Globus pallidus (tissue), 1 donor: ENCODE results near the gene PYDC2.
"Not testable (repeated sequence)": the region's sequence is repeated elsewhere in the genome, so short reads cannot be mapped to it uniquely, and the experiment has no call there.

Experiments
- DNase-seq: peaks from one replicate; pipeline ENCODE4 v3.0.0-alpha.2; 2015; ENCODE audit warnings: low spot score

PYDC2 gene

DNA sequence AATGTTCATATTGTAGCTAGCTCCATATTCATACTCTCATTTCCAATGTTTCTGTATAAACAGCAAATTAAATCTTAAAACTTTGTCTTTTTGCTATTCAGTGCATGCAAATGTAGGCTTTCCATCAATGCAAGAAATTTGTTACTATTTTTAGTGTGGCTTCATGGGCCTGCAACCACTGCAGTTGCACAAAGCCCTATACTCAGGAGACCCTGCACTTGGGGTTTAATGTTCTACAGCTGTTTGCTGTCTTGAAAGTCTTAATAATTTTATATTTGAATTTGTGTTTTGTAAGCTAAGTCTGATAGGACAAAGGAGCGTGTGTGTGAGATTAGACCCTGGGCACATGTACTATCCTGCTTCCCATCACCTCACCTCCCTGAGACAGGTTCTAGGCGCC is 9.6 kb downstream of the PYDC2 start:
- DNase-seq: no peak

DNA sequence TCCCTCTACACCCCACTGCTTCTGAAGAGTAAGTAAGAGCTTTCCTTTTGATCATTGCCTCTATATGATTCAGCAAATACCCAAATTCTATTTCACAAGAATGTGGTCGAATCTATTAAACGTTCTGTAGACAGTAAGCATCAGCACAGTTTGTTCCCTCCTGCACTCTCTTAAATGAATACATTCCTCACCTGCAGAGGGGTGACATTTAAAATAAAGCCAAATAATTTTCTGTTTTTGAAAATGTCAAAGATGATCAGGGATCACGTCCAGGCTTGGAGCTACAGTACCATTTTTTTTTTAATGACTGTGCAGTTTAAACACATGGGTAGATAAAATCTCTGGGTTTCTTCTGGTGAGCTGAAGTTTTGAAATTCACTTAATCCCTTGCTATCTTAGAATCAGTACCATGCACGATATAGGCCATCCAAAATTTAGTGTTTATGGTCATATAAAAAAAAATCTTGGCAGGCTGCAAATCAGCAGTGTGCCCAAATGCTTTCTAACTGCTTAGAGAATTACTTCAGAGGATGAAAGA is 12.8 kb downstream of the PYDC2 start:
- DNase-seq: no peak

DNA sequence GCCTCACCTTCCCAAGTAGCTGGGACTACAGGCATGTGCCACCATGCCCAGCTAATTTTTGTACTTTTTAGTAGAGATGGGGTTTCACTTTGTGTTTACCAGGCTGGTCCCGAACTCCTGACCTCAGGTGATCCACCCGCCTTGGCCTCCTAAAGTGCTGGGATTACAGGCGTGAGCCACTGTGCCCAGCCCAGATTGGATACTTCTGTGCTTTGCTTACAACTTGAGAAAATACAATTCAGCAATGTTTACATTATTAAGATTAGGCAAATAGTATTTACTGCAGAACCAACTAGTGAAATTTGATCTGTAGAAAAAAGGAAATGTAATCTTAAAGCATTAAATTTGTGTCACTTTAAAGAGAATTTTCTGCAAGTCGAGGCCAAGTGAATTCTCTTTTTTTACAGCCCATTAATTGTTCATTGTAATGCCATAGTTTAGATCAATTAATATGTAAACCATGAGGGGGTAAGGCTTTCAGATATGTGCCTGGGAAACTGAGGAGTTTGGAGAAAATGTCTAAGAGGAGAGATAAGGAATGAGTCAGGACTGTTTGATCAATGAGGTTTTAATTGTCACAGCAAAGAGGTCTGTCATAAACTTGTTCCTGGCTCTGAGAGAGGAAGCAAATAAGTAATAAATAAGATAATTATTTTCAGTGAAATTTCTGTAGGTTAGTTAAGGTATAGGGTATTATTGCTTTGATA is 15.3 kb downstream of the PYDC2 start:
- DNase-seq: no peak

DNA sequence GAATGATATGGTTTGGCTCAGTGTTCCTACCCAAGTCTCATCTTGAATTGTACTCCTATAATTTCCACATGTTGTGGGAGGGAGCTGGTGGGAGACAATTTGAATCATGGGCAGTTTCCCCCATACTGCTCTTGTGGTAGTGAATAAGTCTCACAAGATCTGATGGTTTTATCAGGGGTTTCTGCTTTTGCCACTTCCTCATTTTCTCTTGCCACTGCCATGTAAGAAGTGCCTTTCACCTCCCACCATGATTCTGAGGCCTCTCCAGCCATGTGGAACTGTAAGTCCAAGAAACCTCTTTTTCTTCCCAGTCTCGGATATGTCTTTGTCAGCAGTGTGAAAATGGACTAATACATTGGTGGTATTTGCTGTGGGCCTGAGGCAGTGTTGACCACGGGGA is 23.0 kb downstream of the PYDC2 start:
- DNase-seq: not testable (repeated sequence)

GRCh38 chr3:191484461-191484860 is 23.5 kb downstream of the PYDC2 start:
- no peak for DNase-seq

DNA sequence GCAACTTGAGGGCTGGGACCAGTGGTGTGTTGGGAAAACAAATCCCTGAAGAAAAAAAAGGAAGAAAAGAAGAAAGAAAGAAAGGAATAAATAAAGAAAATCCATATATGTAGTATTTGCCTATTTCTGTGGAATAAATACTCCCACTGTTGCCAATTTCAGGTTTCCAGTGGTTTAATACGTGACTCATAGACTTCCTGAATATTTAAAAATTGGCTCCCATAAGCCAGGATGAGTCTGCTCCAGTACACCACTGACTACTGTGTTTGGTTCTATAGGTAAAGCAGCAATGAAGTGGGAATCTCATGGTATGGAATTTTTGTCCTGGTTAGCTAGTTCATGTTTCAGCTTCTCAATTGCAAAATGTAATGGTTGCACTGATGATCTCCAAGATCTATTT is 31.6 kb downstream of the PYDC2 start:
- DNase-seq: no peak

DNA sequence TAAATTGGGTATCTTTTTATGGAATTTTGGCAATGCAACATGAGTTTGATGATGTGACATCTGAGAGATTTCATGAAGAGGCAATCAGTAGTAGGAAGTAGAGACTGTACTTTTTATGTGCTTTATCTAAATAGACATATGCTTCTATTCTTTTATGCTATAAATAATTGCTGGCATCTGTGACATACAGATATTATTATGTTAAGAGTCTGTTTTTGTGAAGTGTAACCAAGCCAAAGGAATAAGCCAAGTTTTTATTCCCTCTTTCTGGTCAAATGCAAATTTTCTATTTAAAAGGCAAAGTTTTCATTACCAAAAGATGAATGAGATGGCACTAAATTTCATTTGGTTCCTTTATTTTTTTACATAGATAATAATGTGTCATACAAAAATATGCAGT is 32.4 kb downstream of the PYDC2 start:
- DNase-seq: no peak

- DNase-seq: peak; percentile 11
Observed at GRCh38 chr3:191499307-191500080, 38.5 kb downstream of the PYDC2 start.

- no peak for DNase-seq
Observed at GRCh38 chr3:191500892-191501291, 39.9 kb downstream of the PYDC2 start.

DNA sequence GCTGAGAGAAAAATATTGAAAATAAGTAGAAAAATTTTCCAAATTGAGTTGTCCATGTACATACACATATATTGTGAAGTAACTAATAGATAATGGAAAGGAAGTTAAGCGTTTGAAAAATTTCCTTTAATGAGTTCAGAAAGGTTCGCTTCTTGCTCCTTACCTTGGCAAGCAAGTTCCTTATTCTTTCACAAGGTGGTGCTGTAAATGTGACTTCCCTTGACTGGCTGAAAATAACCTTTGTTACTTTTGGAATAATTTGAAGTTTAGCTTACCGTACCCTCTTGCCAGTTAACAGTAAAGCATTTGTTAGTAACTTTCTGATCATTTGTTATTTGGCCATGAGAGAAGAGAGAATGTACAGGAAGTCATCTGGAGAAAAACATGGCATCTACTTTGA is 41.6 kb downstream of the PYDC2 start:
- no peak for DNase-seq

GRCh38 chr3:191509078-191509477 is 48.1 kb downstream of the PYDC2 start:
- no peak for DNase-seq
